GM15510 (cell line): ENCODE data around the gene CGB2.
"Not testable (repeated sequence)": the region's sequence is repeated elsewhere in the genome, so short reads cannot be mapped to it uniquely, and the experiment has no call there.

Source experiments
- POLR2A ChIP-seq: IDR thresholded peaks from 3 replicates; pipeline ENCODE4 v1.6.1; 2011; ENCODE audit warnings: borderline replicate concordance; ENCODE audit not compliant: insufficient read length; ENCODE audit errors: extremely low read depth

The CGB2 gene

GRCh38 chr19:49031642-49032301, at the start of gene CGB2:
Gene CGB2, plus strand, starts transcription at chr19:49031890. Its CDS starts 206 bp downstream, at chr19:49032096.
- not testable (repeated sequence) for TF ChIP-seq POLR2A

GRCh38 chr19:48982280-48982679, 49.4 kb upstream of the CGB2 start:
- no peak for TF ChIP-seq POLR2A

DNA sequence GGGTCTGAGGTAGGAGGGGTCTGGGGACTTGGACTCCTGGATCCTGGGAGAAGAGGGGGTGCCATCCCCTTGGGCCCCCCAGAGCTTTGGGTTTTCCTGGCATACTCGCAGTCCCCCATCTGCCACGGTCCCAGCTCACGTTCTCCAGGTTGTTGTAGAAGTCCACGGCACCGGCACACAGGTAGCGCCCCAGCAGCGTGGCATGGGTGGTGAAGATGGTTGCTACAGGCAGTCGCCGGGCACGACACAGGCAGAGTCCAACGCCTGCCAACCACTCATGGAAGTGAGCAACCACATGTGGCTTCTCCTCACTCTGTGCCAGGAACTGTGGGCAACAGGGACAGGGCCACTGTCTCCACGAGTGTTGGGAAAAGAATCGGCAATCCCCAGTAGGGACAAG, 46.0 kb upstream of the CGB2 start:
- TF ChIP-seq POLR2A = no peak

- no peak for TF ChIP-seq POLR2A
Observed at GRCh38 chr19:48986211-48986610, 45.5 kb upstream of the CGB2 start.

GRCh38 chr19:48987323-48987722, 44.4 kb upstream of the CGB2 start:
- no peak for TF ChIP-seq POLR2A

DNA sequence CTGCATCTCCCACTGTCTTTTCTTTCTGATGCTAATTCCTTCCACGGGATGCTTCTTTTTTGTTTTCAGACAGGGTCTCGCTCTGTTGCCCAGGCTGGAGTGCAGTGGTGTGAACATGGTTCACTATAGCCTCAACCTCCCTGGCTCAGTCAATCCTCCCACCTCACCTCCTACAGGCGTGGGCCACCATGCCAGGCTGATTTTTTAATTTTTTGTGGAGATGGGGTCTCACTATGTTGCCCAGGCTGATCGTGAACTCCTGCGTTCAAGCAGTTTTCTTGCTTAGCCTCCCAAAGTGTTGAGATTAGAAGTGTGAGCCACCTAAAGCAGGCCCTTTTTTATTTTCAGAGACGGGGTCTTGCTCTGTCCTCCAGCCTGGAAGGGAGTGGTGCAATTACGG, 43.4 kb upstream of the CGB2 start:
- TF ChIP-seq POLR2A = no peak

DNA sequence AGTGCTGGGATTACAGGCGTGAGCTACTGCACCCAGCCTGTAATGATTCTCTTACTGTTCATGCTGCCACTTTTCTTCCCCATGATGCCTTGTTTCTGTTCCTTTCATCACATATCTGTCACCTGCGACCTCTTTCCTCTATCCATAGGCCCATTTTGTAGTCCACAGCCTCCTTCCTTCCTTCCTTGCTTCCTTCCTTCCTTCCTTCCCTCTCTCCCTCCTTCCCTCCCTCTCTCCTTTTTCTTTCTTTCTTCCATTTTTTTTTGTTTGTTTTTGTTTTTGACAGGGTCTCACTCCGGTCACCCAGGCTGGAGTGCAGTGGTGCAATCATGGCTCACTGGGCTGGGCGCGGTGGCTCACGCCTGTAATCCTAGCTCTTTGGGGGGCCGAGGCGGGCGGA, 42.8 kb upstream of the CGB2 start:
- TF ChIP-seq POLR2A = no peak

GRCh38 chr19:48989701-48990291, 41.9 kb upstream of the CGB2 start:
- no peak for TF ChIP-seq POLR2A

GRCh38 chr19:48990400-48990799, 41.3 kb upstream of the CGB2 start:
- TF ChIP-seq POLR2A = no peak

DNA sequence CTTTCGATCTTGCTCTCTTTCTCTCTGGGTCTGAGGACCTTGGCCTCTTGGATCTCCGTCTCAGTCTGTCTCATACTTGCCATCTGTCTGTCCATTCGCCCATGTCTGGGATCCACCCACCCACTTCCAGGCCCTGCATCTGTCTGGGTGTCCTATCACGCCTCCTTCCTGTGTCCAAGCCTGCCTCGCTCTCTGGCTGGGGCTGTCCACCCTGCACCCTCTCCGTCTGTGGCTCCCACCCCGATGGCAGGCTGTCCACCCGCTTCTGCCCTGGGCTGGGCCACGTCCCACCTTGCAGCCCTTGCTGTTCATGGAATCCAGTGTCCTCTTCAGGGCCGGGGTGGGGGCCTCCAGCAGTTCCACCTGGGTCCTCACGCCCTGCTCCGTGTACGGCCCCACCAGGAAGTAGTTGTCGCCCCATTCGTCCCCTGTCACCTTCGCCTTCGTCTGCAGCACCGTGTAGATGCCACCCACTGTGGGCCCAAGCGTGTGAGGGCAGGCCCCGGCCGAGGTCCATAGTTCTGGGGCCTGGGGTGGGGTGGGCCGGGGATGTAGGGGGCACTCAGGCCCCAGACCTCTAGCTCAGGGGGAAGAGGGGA, 40.6 kb upstream of the CGB2 start:
- TF ChIP-seq POLR2A = no peak

GRCh38 chr19:48991873-48992580, 39.7 kb upstream of the CGB2 start:
- no peak for TF ChIP-seq POLR2A

GRCh38 chr19:48992581-48993174, 39.0 kb upstream of the CGB2 start:
- TF ChIP-seq POLR2A = no peak

GRCh38 chr19:48993175-48994034, 38.3 kb upstream of the CGB2 start, which contains the start of the genes GYS1 and RUVBL2:
Gene GYS1, minus strand, starts transcription at chr19:48993309. Its CDS starts 197 bp downstream, at chr19:48993112.
Gene RUVBL2, plus strand, starts transcription at chr19:48993887. Its CDS starts 25 bp downstream, at chr19:48993912.
- TF ChIP-seq POLR2A = peak; percentile 87

DNA sequence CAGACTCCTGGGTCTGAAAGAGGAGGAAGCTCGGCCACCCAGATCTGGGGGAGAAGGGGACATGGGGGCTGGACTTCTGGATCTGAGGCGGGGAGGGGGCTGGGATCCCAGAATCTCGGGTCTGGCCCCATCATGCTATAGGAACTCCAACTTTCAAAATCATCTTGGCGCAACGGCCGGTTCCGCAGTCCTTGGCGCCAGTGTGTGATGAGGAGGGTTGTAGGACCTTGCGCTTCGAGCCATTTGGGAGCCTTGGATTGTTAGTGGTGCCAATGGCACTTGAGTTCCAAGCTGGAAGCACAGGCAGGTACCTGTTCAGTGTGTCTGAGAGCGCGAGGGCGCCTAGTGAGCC, 37.7 kb upstream of the CGB2 start:
- no peak for TF ChIP-seq POLR2A
